Lower leg skin (tissue), 4 donors: ENCODE data around the gene LTB. TPM values are rescaled to one million over a fixed set of nuclear protein-coding genes. Genes with fewer than 3 reads are reported as not detected.

Experiments
- DNase-seq, 2 donors: peaks; one replicate each; pipeline ENCODE4 v3.0.0-alpha.2; 2019; ENCODE audit warnings: low spot score in 2 of 2
- H3K4me3 ChIP-seq: fragments of 200-600 bp; sonication (generic); 2 replicates; pipeline ENCODE4 v1.5.1; 2017; ENCODE audit warnings: mild to moderate bottlenecking, low read depth; ENCODE audit not compliant: poor library complexity, severe bottlenecking
- POLR2A ChIP-seq, 2 donors: fragments of 450-650 bp; IDR thresholded peaks; one replicate each; pipeline ENCODE4 v1.6.1; 2016 to 2017; ENCODE audit warnings: antibody characterized with exemption in 2 of 2, mild to moderate bottlenecking in 1 of 2, moderate library complexity in 1 of 2
- WGBS, 2 donors: methylation state at CpG; one replicate each; pipeline ENCODE4 v1.1.5; 2018; 5-methylcytosine and 5-hydroxymethylcytosine counted together
- intact Hi-C: fragments of 100-400 bp; cut with DNase I; formaldehyde crosslinking; loops from one replicate; pipeline ENCODE4 v1.15.0; 2023; ENCODE audit warnings: low total_unique reads
- total RNA-seq, 4 donors: library from RNA; depleted of rRNA; stranded (reverse); fragments of >200 nt; gene quantifications; one replicate each; pipeline ENCODE4 v1.1.0, GENCODE V29; 2016
- TF ChIP-seq, protein P1 (sequence below), 3 donors: fragments of 450-650 bp; IDR thresholded peaks; one replicate each; pipeline ENCODE4 v1.5.1; 2016; ENCODE audit warnings: antibody characterized with exemption in 3 of 3, mild to moderate bottlenecking in 3 of 3, moderate library complexity in 2 of 3

LTB gene
- total RNA-seq, 4 donors from 2014 or later: 1.1 TPM; not detected in 3

GRCh38 chr6:31579546-31580437 lies 2.4 kb downstream of the LTB start:
- no peak for TF ChIP-seq POLR2A (IDR thresholded peaks at IDR 0.05)
- TF ChIP-seq, protein P1, sequence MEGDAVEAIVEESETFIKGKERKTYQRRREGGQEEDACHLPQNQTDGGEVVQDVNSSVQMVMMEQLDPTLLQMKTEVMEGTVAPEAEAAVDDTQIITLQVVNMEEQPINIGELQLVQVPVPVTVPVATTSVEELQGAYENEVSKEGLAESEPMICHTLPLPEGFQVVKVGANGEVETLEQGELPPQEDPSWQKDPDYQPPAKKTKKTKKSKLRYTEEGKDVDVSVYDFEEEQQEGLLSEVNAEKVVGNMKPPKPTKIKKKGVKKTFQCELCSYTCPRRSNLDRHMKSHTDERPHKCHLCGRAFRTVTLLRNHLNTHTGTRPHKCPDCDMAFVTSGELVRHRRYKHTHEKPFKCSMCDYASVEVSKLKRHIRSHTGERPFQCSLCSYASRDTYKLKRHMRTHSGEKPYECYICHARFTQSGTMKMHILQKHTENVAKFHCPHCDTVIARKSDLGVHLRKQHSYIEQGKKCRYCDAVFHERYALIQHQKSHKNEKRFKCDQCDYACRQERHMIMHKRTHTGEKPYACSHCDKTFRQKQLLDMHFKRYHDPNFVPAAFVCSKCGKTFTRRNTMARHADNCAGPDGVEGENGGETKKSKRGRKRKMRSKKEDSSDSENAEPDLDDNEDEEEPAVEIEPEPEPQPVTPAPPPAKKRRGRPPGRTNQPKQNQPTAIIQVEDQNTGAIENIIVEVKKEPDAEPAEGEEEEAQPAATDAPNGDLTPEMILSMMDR (IDR thresholded peaks at IDR 0.05): no peak
- intact Hi-C loops: no loop called here
- peak in 1 of 2 donors; percentile 71 for DNase-seq
- H3K4me3 ChIP-seq: no peak overlapping the region
- 91% methylated on average over 8 of the region's 8 CpGs for WGBS, 2 donors

- no peak for DNase-seq
- intact Hi-C loops: no loop called here
- WGBS, 2 donors: 86 to 92% methylated on average over 3 of the region's 3 CpGs
- no peak for TF ChIP-seq POLR2A (IDR thresholded peaks at IDR 0.05)
- TF ChIP-seq, protein P1 (IDR thresholded peaks at IDR 0.05): no peak
- no peak overlapping the region for H3K4me3 ChIP-seq
Observed at GRCh38 chr6:31579119-31579505, 3.1 kb downstream of the LTB start.

- intact Hi-C loops: no loop called here
- no peak for TF ChIP-seq POLR2A (IDR thresholded peaks at IDR 0.05)
- TF ChIP-seq, protein P1 (IDR thresholded peaks at IDR 0.05): no peak
- H3K4me3 ChIP-seq: no peak overlapping the region
- WGBS, 2 donors: 72 to 78% methylated on average over 12 of the region's 12 CpGs
- no peak for DNase-seq
Observed at GRCh38 chr6:31578184-31579118, 3.8 kb downstream of the LTB start.

GRCh38 chr6:31577579-31577966 lies 4.7 kb downstream of the LTB start:
- 84 to 85% methylated on average over 3 of the region's 3 CpGs for WGBS, 2 donors
- intact Hi-C loops: no loop called here
- DNase-seq: no peak
- TF ChIP-seq POLR2A (IDR thresholded peaks at IDR 0.05): no peak
- TF ChIP-seq, protein P1 (IDR thresholded peaks at IDR 0.05): no peak
- H3K4me3 ChIP-seq: no peak overlapping the region

GRCh38 chr6:31576897-31577578 lies 5.2 kb downstream of the LTB start:
- H3K4me3 ChIP-seq: no peak overlapping the region
- WGBS, 2 donors: 79 to 80% methylated on average over 17 to 18 of the region's 19 CpGs

More at GRCh38 chr6:31576897-31577578, 5.2 kb downstream of the LTB start:
- TF ChIP-seq, protein P1 (IDR thresholded peaks at IDR 0.05): no peak
- TF ChIP-seq POLR2A (IDR thresholded peaks at IDR 0.05): no peak
- no peak for DNase-seq
- intact Hi-C loops: no loop called here
